ENCODE measurements around the gene LIMS3. TPM values are rescaled to one million over a fixed set of nuclear protein-coding genes. Genes with fewer than 3 reads are reported as not detected.
"Not testable (repeated sequence)": the region's sequence is repeated elsewhere in the genome, so short reads cannot be mapped to it uniquely, and the experiment has no call there.

LIMS3 gene
- polyA plus RNA-seq (ENCODE audit: insufficient read length): 1.8 TPM

GRCh38 chr2:109898462-109899336, at the start of gene LIMS3:
TSS of gene LIMS3 (plus strand) at chr2:109898688. CDS start at chr2:109898729, 41 bp downstream.
- DNase-seq: not testable (repeated sequence)

DNA sequence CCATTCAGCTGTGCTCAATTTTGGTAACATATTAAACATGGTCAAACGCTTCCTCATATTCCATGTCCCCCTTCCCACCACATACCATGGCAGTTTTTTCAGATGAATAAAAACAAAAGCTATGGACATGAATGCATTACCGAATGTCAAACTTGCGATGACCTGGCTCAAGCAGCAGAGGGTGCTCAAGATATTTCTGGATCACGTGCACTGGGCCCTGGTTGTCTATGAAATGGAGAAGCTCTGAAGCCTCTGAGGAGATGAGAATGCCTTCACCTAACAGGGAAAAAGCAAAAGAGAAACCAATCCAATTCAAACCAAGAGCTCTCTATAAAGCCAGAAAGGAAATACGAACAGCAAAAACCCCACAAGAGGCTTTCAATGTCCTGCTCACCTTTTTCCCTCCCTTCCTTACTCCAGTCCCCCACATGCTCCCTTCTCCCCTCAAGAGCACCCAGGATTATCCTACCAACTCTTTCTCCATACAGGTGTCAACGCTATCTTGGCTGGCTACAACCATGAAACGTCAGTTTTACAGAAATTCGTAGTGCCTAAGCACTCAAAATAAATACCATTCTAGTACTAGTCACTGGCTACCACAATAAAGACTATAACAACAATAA, 27.2 kb upstream of the LIMS3 start:
- not testable (repeated sequence) for DNase-seq

DNA sequence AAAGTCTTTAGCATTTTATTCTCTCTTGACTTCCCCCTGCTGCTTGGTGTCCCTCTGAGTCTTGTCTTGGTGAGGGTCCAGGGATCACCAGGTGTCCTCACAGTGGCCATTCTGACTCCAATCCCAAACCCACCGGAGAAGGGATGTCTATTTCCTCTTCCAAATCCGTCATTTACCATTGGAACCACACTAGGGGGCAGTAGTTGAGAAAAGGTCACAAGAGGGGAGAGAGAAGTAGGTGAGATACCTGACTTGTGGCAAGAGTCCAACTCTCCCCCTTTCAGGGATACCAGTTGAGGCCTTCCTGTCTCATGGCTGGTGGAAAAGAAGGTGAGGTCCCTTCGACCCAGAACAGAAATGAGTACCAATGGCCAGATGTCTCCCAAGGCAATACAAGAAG, 21.9 kb upstream of the LIMS3 start:
- DNase-seq: not testable (repeated sequence)

DNA sequence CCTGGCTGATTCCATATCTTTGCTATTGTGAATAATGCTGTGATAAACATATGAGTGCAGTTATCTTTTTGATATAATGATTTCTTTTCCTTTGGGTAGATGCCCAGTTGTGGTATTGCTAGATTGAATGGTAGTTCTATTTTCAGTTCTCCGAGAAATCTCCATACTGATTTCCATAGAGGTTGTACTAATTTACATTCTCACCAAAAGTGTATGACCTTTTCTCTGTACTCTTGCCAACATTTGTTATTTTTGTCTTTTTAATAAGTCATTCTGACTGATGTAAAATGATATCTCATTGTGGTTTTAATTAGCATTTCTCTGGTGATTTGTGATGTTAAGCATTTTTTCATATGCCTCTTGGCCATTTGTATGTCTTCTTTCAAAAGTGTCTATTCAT, 16.4 kb upstream of the LIMS3 start:
- not testable (repeated sequence) for DNase-seq

DNA sequence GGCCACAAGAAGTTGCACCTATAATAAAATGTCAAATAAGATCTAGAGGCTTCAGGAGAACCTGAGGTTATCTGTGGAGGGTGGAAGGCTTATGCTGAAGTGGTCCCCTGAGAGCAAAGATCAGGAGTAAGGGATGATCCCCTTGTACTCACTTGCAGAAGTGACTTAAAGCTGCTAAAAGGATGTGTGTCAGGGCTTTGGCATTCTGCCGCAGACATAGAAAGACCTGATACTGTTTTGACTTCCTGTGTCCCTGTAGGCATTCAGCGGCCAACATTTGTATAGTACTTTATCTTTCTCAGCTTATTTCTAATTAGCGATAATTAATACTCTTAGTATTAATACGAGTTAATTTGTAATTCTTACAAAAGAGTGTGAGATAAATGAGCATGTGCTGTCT, 10.1 kb upstream of the LIMS3 start:
- DNase-seq: not testable (repeated sequence)

GRCh38 chr2:109889909-109890308, 8.6 kb upstream of the LIMS3 start:
- not testable (repeated sequence) for DNase-seq

- not testable (repeated sequence) for DNase-seq
Observed at GRCh38 chr2:109891024-109891423, 7.5 kb upstream of the LIMS3 start.

GRCh38 chr2:109893736-109894135, 4.8 kb upstream of the LIMS3 start:
- not testable (repeated sequence) for DNase-seq

GRCh38 chr2:109894141-109894540, 4.3 kb upstream of the LIMS3 start:
- DNase-seq: not testable (repeated sequence)

- not testable (repeated sequence) for DNase-seq
Observed at GRCh38 chr2:109895090-109895869, 3.2 kb upstream of the LIMS3 start.

GRCh38 chr2:109896212-109896611, 2.3 kb upstream of the LIMS3 start:
- DNase-seq: not testable (repeated sequence)

GRCh38 chr2:109897769-109898461, 573 bp upstream of the LIMS3 start:
- not testable (repeated sequence) for DNase-seq

- DNase-seq: not testable (repeated sequence)
Observed at GRCh38 chr2:109905796-109906195, 7.3 kb downstream of the LIMS3 start.

- not testable (repeated sequence) for DNase-seq
Observed at GRCh38 chr2:109908626-109909025, 10.1 kb downstream of the LIMS3 start.

DNA sequence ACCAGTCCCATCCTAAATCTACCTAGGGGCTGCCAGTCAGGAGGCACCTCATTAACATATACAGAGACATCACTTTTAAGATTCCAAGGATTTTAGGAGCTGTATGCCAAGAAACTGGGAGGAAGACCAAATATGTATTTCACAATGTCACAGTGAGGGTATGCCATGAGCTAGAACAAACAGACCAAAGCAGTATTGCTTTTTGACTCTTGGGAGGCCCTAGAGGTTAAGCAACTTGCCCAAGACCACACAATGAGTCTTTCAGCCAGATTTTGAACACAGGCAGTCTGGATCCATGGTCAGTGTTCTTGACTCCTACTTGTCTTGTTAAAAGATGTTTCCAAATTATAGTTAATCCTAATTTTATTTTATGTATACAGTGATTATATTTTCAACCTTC, 12.3 kb downstream of the LIMS3 start:
- DNase-seq: not testable (repeated sequence)

- DNase-seq: not testable (repeated sequence)
Observed at GRCh38 chr2:109913911-109914310, 15.4 kb downstream of the LIMS3 start.

DNA sequence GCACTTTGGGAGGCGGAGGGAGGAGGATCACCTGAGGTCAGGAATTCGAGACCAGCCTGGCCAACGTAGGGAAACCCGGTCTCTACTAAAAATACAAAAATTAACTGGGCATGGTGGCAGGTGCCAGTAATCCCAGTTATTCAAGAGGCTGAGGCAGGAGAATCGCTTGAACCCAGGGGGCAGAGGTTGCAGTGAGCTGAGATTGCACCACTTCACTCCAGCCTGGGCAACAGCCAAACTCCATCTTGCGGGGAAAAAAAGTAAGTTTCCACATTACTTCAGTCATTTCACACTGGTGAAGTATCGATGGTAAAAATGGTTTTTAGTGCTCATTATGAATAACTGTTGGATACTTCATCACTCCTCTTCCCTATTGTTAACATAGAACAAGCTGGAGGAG, 16.1 kb downstream of the LIMS3 start:
- DNase-seq: not testable (repeated sequence)

DNA sequence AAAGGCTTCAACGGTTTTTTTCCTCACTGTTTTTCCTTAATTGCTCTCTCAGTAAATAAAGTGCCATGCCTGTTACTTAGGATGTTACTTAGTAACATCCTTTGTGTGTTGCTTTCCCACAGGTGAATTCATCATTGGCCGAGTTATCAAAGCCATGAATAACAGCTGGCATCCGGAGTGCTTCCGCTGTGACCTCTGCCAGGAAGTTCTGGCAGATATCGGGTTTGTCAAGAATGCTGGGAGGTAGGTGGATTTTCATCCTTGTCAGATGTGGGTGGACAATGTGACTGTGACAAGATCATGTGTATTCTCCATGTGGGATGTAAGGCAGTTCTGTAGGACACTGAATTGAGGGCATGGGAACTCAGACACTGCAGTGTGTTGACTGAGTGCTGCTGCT, 17.3 kb downstream of the LIMS3 start:
- not testable (repeated sequence) for DNase-seq

DNA sequence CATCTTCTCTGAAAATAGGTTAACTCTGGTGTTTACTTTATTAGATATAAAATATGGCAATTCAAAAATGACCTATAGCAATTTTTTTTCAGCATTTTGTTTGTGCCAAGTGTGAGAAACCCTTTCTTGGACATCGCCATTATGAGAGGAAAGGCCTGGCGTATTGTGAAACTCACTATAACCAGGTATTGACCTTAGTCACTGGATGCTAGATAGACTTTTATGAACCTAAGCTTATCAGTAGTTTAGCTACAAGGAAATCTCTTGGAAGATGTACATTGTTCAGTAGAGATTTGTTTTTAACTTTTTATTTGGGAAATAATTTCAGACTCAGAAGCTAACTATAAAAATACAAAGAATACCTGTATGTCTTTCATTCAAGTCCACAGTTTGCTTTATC, 21.7 kb downstream of the LIMS3 start:
- not testable (repeated sequence) for DNase-seq

- DNase-seq: not testable (repeated sequence)
Observed at GRCh38 chr2:109921543-109922384, 23.3 kb downstream of the LIMS3 start.

GRCh38 chr2:109924481-109924880, 26.0 kb downstream of the LIMS3 start:
- not testable (repeated sequence) for DNase-seq

Data from hindlimb muscle (tissue), 1 donor.